ENCODE data around the gene PCDHGA9.
"Not testable (repeated sequence)": the region's sequence is repeated elsewhere in the genome, so short reads cannot be mapped to it uniquely, and the experiment has no call there.

PCDHGA9 gene

GRCh38 chr5:141414548-141415274 is 12.1 kb downstream of the PCDHGA9 start:
- Mint-ChIP-seq H3K4me3 (peak overlapping the region; percentile 82), H3K9me3 (peaks cover 20% of the 10 kb centered on the region), H3K4me1 (ENCODE audit: low read depth) (peaks cover 15% of the 10 kb centered on the region), H3K27me3 (ENCODE audit: low read depth) (peaks cover 56% of the 10 kb centered on the region)
- H3K36me3 Mint-ChIP-seq (ENCODE audit: low read depth); DNase-seq (ENCODE audit: low spot score); H3K27ac Mint-ChIP-seq: not testable (repeated sequence)

- peaks cover 15% of the 10 kb centered on the region for H3K4me1 Mint-ChIP-seq (ENCODE audit: low read depth)
- not testable (repeated sequence) for H3K27ac Mint-ChIP-seq; H3K36me3 Mint-ChIP-seq (ENCODE audit: low read depth); DNase-seq (ENCODE audit: low spot score)
- H3K9me3 Mint-ChIP-seq, result peaks cover 22% of the 10 kb centered on the region
- H3K4me3 Mint-ChIP-seq, result peak overlapping the region; percentile 7
- peaks cover 57% of the 10 kb centered on the region for H3K27me3 Mint-ChIP-seq (ENCODE audit: low read depth)
These were observed 12.7 kb downstream of the PCDHGA9 start for GRCh38 chr5:141415275-141415618.

- Mint-ChIP-seq H3K4me3 (peak within 1 kb of the TSS; percentile 77), H3K27me3 (ENCODE audit: low read depth) (peaks cover 75% of the 10 kb centered on the region), H3K27ac (peak within 1 kb of the TSS; percentile 66), H3K4me1 (ENCODE audit: low read depth) (peaks cover 20% of the 10 kb centered on the region), H3K9me3 (peaks cover 23% of the 10 kb centered on the region)
- not testable (repeated sequence) for H3K36me3 Mint-ChIP-seq (ENCODE audit: low read depth)
- peak; percentile 51 for DNase-seq (ENCODE audit: low spot score)
These were observed 15.1 kb downstream of the PCDHGA9 start, which contains the start of gene PCDHGB7 for GRCh38 chr5:141417494-141418172. Gene PCDHGB7 (plus strand): TSS chr5:141417677. CDS start chr5:141417860, 183 bp downstream.

- no peak overlapping the region for H3K4me3 Mint-ChIP-seq
- peaks cover 23% of the 10 kb centered on the region for H3K9me3 Mint-ChIP-seq
- no peak for DNase-seq (ENCODE audit: low spot score)
- no peak overlapping the region for H3K27ac Mint-ChIP-seq
- no peaks in the 10 kb centered on the region for H3K36me3 Mint-ChIP-seq (ENCODE audit: low read depth)
- H3K4me1 Mint-ChIP-seq (ENCODE audit: low read depth), result peaks cover 14% of the 10 kb centered on the region
- peaks cover 70% of the 10 kb centered on the region for H3K27me3 Mint-ChIP-seq (ENCODE audit: low read depth)
These were observed 16.7 kb downstream of the PCDHGA9 start for GRCh38 chr5:141419074-141419880.

DNA sequence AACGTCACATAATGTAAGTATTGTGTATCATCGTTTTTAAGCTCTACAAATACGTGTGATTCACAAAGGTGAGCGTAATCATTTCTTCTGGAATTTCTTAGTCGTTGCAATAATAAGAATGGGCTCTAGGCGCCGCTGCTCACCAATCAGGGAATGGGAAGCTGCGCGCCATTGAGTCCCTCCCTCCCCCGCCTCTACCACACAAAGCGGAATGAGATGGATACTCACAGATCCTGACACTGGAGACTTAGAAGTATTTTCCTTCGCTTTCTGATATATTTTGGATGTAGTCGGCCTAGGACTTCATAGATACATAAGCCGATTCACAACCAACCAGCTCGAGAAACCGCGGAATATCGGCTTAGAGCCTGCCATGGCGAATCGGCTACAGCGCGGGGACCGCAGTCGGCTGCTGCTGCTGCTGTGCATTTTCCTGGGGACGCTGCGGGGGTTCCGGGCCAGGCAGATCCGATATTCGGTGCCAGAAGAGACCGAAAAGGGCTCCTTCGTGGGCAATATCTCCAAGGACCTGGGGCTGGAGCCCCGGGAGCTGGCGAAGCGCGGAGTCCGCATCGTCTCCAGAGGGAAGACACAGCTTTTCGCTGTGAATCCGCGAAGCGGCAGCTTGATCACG is 18.4 kb downstream of the PCDHGA9 start, which contains the start of gene PCDHGA11:
TSS of gene PCDHGA11 (plus strand) at position 197 of the 634 bp plus-strand sequence. CDS start at position 374, 177 bp downstream.
- peak; percentile 33 for DNase-seq (ENCODE audit: low spot score)
- Mint-ChIP-seq H3K4me3 (peak within 1 kb of the TSS; percentile 87), H3K36me3 (ENCODE audit: low read depth) (no peaks in the 10 kb centered on the region), H3K27ac (peak within 1 kb of the TSS; percentile 51), H3K27me3 (ENCODE audit: low read depth) (peaks cover 62% of the 10 kb centered on the region), H3K9me3 (peaks cover 19% of the 10 kb centered on the region), H3K4me1 (ENCODE audit: low read depth) (peaks cover 11% of the 10 kb centered on the region)

GRCh38 chr5:141421489-141421855 is 18.9 kb downstream of the PCDHGA9 start:
- Mint-ChIP-seq H3K4me3 (peak overlapping the region; percentile 87), H3K9me3 (peaks cover 19% of the 10 kb centered on the region), H3K27me3 (ENCODE audit: low read depth) (peaks cover 58% of the 10 kb centered on the region), H3K27ac (peak overlapping the region; percentile 51), H3K4me1 (ENCODE audit: low read depth) (peaks cover 11% of the 10 kb centered on the region), H3K36me3 (ENCODE audit: low read depth) (no peaks in the 10 kb centered on the region)
- DNase-seq (ENCODE audit: low spot score), result no peak

- Mint-ChIP-seq H3K4me3 (peak overlapping the region; percentile 7), H3K4me1 (ENCODE audit: low read depth) (peaks cover 11% of the 10 kb centered on the region), H3K9me3 (peaks cover 23% of the 10 kb centered on the region), H3K27ac (no peak overlapping the region), H3K36me3 (ENCODE audit: low read depth) (no peaks in the 10 kb centered on the region), H3K27me3 (ENCODE audit: low read depth) (peaks cover 54% of the 10 kb centered on the region)
- DNase-seq (ENCODE audit: low spot score), result no peak
These were observed 20.2 kb downstream of the PCDHGA9 start for GRCh38 chr5:141422742-141423291.

- peaks cover 34% of the 10 kb centered on the region for H3K27me3 Mint-ChIP-seq (ENCODE audit: low read depth)
- no peak for DNase-seq (ENCODE audit: low spot score)
- H3K27ac Mint-ChIP-seq, result no peak overlapping the region
- no peak overlapping the region for H3K4me3 Mint-ChIP-seq
- peaks cover 2% of the 10 kb centered on the region for H3K4me1 Mint-ChIP-seq (ENCODE audit: low read depth)
- H3K36me3 Mint-ChIP-seq (ENCODE audit: low read depth), result peaks cover 5% of the 10 kb centered on the region
- H3K9me3 Mint-ChIP-seq, result peaks cover 31% of the 10 kb centered on the region
These were observed 25.3 kb downstream of the PCDHGA9 start for GRCh38 chr5:141427783-141428426.

DNA sequence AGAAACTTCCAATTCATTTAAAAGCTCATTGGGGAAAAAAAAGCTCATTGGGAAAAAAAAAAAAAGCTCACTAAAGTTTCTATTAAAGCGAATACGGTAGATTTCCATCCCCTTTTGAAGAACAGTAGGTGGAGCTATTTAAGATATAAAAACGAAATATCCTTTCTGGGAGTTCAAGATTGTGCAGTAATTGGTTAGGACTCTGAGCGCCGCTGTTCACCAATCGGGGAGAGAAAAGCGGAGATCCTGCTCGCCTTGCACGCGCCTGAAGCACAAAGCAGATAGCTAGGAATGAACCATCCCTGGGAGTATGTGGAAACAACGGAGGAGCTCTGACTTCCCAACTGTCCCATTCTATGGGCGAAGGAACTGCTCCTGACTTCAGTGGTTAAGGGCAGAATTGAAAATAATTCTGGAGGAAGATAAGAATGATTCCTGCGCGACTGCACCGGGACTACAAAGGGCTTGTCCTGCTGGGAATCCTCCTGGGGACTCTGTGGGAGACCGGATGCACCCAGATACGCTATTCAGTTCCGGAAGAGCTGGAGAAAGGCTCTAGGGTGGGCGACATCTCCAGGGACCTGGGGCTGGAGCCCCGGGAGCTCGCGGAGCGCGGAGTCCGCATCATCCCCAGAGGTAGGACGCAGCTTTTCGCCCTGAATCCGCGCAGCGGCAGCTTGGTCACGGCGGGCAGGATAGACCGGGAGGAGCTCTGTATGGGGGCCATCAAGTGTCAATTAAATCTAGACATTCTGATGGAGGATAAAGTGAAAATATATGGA is 27.9 kb downstream of the PCDHGA9 start, which contains the start of gene PCDHGA12:
TSS of gene PCDHGA12 (plus strand) at position 176 of the 782 bp plus-strand sequence. CDS start at position 429, 253 bp downstream.
- Mint-ChIP-seq H3K36me3 (ENCODE audit: low read depth) (peaks cover 6% of the 10 kb centered on the region), H3K4me1 (ENCODE audit: low read depth) (peaks cover 2% of the 10 kb centered on the region), H3K27ac (peak within 1 kb of the TSS; percentile 65), H3K4me3 (peak within 1 kb of the TSS; percentile 78), H3K27me3 (ENCODE audit: low read depth) (peaks cover 28% of the 10 kb centered on the region), H3K9me3 (peaks cover 41% of the 10 kb centered on the region)
- no peak for DNase-seq (ENCODE audit: low spot score)

- peaks cover 41% of the 10 kb centered on the region for H3K9me3 Mint-ChIP-seq
- DNase-seq (ENCODE audit: low spot score), result no peak
- no peak overlapping the region for H3K27ac Mint-ChIP-seq
These were observed 28.7 kb downstream of the PCDHGA9 start for GRCh38 chr5:141431286-141431685.

GRCh38 chr5:141432308-141432707 is 29.7 kb downstream of the PCDHGA9 start:
- H3K36me3 Mint-ChIP-seq (ENCODE audit: low read depth); H3K4me1 Mint-ChIP-seq (ENCODE audit: low read depth); H3K4me3 Mint-ChIP-seq; DNase-seq (ENCODE audit: low spot score); H3K27ac Mint-ChIP-seq: not testable (repeated sequence)
- Mint-ChIP-seq H3K9me3 (peaks cover 36% of the 10 kb centered on the region), H3K27me3 (ENCODE audit: low read depth) (peaks cover 26% of the 10 kb centered on the region)

More at GRCh38 chr5:141431286-141431685, 28.7 kb downstream of the PCDHGA9 start:
- peaks cover 2% of the 10 kb centered on the region for H3K4me1 Mint-ChIP-seq (ENCODE audit: low read depth)
- peaks cover 28% of the 10 kb centered on the region for H3K27me3 Mint-ChIP-seq (ENCODE audit: low read depth)
- H3K4me3 Mint-ChIP-seq, result peak overlapping the region; percentile 78
- H3K36me3 Mint-ChIP-seq (ENCODE audit: low read depth), result peaks cover 6% of the 10 kb centered on the region

GRCh38 chr5:141432726-141433125 is 30.1 kb downstream of the PCDHGA9 start:
- not testable (repeated sequence) for H3K36me3 Mint-ChIP-seq (ENCODE audit: low read depth); DNase-seq (ENCODE audit: low spot score); H3K4me1 Mint-ChIP-seq (ENCODE audit: low read depth); H3K27ac Mint-ChIP-seq; H3K4me3 Mint-ChIP-seq
- Mint-ChIP-seq H3K9me3 (peaks cover 36% of the 10 kb centered on the region), H3K27me3 (ENCODE audit: low read depth) (peaks cover 26% of the 10 kb centered on the region)

Measured in T-helper 2 cell treated with Interferon-gamma antibody and Interleukin-4, amounts not matched to agents 5 μg/mL and 100 μg/mL, for 36 hours (primary cell).